ENCODE results near the gene CRMP1. TPM values are rescaled to one million over a fixed set of nuclear protein-coding genes. Genes with fewer than 3 reads are reported as not detected.

Gene CRMP1
- polyA plus RNA-seq, 1 experiment, result 5.6 TPM

DNA sequence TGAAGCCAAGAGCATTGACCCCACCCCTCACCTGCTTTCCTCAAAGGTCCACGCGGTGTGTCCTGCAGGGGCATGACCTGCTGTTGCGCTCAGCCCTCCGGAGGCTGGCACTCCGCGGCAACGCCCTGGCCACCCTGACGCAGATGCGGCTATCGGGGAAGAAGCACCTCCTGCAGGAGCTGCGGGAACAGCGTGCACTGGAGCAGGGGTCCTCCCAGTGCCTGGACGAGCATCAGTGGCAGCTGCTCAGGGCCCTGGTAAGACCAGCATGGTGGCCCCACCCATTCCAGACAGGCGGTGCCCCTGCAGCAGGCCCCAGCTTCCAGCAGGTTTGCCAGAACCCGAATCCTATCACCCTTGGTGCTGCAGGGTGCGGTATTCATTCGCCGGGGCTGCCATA is 95.9 kb downstream of the CRMP1 start:
- no peaks in the 10 kb centered on the region for H3K27me3 ChIP-seq (ENCODE audit: control insufficient read depth, insufficient read depth, low read length)
- H3K4me3 ChIP-seq (ENCODE audit: low read depth, low read length), result no peak overlapping the region
- ChIA-PET CTCF (no interaction called here), POLR2A (no interaction called here)
- H3K9me3 ChIP-seq (ENCODE audit: control insufficient read depth, insufficient read depth, low read length), result no peaks in the 10 kb centered on the region; the same call in 1 of the 2 replicates
- DNase-seq (ENCODE audit: low read depth, low spot score), result no peak
- TF ChIP-seq, protein P1, sequence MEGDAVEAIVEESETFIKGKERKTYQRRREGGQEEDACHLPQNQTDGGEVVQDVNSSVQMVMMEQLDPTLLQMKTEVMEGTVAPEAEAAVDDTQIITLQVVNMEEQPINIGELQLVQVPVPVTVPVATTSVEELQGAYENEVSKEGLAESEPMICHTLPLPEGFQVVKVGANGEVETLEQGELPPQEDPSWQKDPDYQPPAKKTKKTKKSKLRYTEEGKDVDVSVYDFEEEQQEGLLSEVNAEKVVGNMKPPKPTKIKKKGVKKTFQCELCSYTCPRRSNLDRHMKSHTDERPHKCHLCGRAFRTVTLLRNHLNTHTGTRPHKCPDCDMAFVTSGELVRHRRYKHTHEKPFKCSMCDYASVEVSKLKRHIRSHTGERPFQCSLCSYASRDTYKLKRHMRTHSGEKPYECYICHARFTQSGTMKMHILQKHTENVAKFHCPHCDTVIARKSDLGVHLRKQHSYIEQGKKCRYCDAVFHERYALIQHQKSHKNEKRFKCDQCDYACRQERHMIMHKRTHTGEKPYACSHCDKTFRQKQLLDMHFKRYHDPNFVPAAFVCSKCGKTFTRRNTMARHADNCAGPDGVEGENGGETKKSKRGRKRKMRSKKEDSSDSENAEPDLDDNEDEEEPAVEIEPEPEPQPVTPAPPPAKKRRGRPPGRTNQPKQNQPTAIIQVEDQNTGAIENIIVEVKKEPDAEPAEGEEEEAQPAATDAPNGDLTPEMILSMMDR (IDR thresholded peaks at IDR 0.05; ENCODE audit: low read depth, low read length), result no peak
- no peak overlapping the region for H3K27ac ChIP-seq (ENCODE audit: low read depth, low read length)

DNA sequence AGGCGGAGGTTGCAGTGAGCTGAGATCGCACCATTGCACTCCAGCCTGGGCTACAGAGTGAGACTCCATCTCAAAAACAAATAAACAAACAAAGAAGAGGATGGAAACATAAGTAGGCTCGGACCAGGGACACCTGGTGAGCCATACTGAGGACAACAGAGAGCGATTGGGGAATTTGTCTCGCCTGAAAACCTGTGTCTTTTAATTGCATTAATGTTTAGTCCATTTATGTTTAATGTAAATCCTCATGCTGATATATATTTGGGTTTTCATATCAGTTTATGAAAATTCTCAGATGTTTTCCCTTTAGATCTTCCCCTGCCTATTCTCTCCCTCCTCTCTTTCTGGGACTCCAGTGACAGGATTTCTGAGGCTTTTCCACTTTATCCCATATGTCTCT is 97.3 kb downstream of the CRMP1 start:
- Histone ChIP-seq H3K4me3 (ENCODE audit: low read depth, low read length) (no peak overlapping the region), H3K27me3 (ENCODE audit: control insufficient read depth, insufficient read depth, low read length) (no peaks in the 10 kb centered on the region), H3K9me3 (ENCODE audit: control insufficient read depth, insufficient read depth, low read length) (no peaks in the 10 kb centered on the region; the same call in 1 of the 2 replicates), H3K27ac (ENCODE audit: low read depth, low read length) (no peak overlapping the region)
- POLR2A ChIA-PET, result no interaction called here
- TF ChIP-seq, protein P1 (IDR thresholded peaks at IDR 0.05; ENCODE audit: low read depth, low read length), result no peak
- CTCF ChIA-PET, result no interaction called here
- no peak for DNase-seq (ENCODE audit: low read depth, low spot score)

DNA sequence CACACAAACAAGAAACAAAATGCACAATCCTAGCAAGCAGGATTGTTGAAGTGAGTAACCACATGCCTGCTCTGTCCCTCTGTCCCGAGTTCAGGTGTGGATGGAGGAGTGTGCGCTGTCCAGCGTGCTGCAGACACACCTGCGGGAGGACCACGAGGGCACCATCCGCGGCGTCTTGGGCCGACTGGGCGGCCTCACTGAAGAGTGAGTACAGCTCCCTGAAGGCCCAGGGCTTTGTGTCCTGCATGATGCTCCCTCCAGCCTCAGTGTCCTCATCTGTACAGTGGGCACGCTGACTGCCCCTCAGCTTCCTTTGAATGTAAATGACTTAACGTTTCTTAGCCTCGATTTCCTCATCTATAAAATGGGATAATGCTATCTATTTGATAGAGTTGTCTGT is 99.4 kb downstream of the CRMP1 start:
- Histone ChIP-seq H3K9me3 (ENCODE audit: control insufficient read depth, insufficient read depth, low read length) (no peaks in the 10 kb centered on the region; the same call in 1 of the 2 replicates), H3K4me3 (ENCODE audit: low read depth, low read length) (no peak overlapping the region), H3K27ac (ENCODE audit: low read depth, low read length) (no peak overlapping the region), H3K27me3 (ENCODE audit: control insufficient read depth, insufficient read depth, low read length) (no peaks in the 10 kb centered on the region)
- TF ChIP-seq, protein P1 (IDR thresholded peaks at IDR 0.05; ENCODE audit: low read depth, low read length), result no peak
- POLR2A ChIA-PET, result no interaction called here
- CTCF ChIA-PET, result interaction anchor here (0.8 kb wide), 1 partner anchor 19 kb away, joined by 5 read pairs; no protein-coding TSS in a partner anchor
- DNase-seq (ENCODE audit: low read depth, low spot score), result no peak

DNA sequence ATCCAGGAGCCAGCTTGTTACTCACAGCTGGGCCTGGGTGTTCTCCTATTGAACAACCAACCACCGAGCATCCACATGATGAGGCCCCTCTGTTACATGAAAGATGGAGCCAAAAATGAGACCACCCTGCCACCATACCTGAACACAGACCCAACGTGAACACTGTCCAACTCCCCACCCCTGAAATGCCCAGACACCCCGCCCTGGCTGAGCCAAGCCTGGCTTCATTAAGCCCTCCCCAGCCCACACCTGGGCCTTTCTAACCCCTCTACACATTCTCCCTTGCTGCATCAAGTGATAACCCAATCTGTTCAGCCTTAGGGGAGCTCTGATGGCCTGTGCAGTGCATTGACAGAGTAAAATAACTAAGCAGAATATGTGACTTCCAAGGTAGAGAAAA is 101.2 kb downstream of the CRMP1 start:
- ChIA-PET CTCF (interaction anchor here (1.0 to 1.4 kb wide), 2 partner anchors 48 to 140 kb away, joined by 3 to 4 read pairs; no protein-coding TSS in a partner anchor), POLR2A (no interaction called here)
- no peak for DNase-seq (ENCODE audit: low read depth, low spot score)
- Histone ChIP-seq H3K27ac (ENCODE audit: low read depth, low read length) (no peak overlapping the region), H3K4me3 (ENCODE audit: low read depth, low read length) (no peak overlapping the region), H3K27me3 (ENCODE audit: control insufficient read depth, insufficient read depth, low read length) (no peaks in the 10 kb centered on the region), H3K9me3 (ENCODE audit: control insufficient read depth, insufficient read depth, low read length) (no peaks in the 10 kb centered on the region; the same call in 1 of the 2 replicates)
- TF ChIP-seq, protein P1 (IDR thresholded peaks at IDR 0.05; ENCODE audit: low read depth, low read length), result no peak

DNA sequence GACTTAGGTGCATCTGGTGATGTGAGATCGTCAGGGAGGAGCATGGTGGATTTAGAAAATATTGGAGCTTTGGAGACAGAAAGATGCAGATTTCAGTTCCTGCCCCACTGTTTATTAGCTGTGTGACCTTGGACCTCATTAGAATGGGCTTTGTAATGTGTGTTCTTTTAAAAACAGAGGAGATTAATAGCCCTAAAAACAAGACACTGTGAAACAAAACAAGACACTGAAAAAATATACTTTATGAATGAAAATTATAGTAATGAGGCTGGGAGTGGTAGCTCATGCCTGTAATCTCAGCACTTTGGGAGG is 102.4 kb downstream of the CRMP1 start:
- no peaks in the 10 kb centered on the region for H3K27me3 ChIP-seq (ENCODE audit: control insufficient read depth, insufficient read depth, low read length)
- ChIA-PET POLR2A (no interaction called here), CTCF (interaction anchor here (0.6 to 1.7 kb wide), 33 partner anchors 8 to 796 kb away, joined by 3 to 16 read pairs (median 4); partner anchors contain the start of genes EVC and EVC2)
- no peak for DNase-seq (ENCODE audit: low read depth, low spot score)
- H3K27ac ChIP-seq (ENCODE audit: low read depth, low read length), result no peak overlapping the region
- H3K4me3 ChIP-seq (ENCODE audit: low read depth, low read length), result no peak overlapping the region
- TF ChIP-seq, protein P1 (IDR thresholded peaks at IDR 0.05; ENCODE audit: low read depth, low read length), result no peak
- H3K9me3 ChIP-seq (ENCODE audit: control insufficient read depth, insufficient read depth, low read length), result no peaks in the 10 kb centered on the region; the same call in 1 of the 2 replicates
